Left renal pelvis (tissue), 4 donors: ENCODE measurements around the gene GSX2. TPM values are rescaled to one million over a fixed set of nuclear protein-coding genes. Genes with fewer than 3 reads are reported as not detected.

ENCODE experiments used
- DNase-seq, 4 donors: peaks; one replicate each; pipeline ENCODE4 v3.0.0-alpha.2; 2013; ENCODE audit warnings: low read depth in 4 of 4, low spot score in 3 of 4
- polyA plus RNA-seq, 4 donors: library from polyadenylated mRNA; unstranded; fragments of 120-200 nt; gene quantifications; one replicate each; pipeline ENCODE4 v1.2.1, GENCODE V29; 2013; ENCODE audit not compliant: insufficient read length in 4 of 4

GSX2 gene
- polyA plus RNA-seq, 4 donors = not detected

DNA sequence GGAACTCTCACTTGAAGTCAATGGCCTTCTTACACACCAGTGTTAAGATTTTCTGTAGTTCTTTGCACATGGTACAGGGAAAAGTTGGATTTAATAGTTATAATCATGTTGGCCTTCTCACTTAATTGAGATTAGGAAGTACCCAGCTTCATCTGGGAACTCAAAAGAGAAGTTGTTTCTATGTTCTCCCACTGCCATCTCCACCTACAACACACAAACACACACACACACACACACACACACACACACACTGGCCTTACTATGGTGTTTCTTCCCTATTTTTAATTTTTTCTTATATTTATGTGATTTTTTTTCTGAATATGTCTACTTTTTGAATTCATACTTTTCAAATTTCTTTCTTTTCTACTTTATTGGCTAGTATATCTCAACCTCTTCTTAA lies 25.6 kb upstream of the GSX2 start:
- no peak for DNase-seq

DNA sequence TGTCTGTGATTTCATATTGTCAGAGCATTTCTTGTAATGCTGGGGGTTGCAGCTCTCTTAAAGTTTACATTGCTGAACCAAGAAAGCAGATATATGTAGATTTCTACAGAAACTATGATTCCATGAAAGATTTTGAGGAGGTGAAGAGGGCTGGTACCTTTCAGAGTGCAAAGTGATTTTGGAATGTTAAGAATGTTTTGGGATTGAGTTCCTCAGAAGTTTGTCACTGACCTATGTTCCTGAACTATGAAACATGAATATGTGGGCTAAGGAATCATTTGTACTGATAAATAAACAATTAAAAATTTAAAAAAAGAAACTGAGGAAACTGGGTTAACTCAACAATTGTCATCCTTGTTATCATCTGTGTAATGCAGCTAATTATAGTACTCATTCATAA lies 23.3 kb upstream of the GSX2 start:
- DNase-seq = no peak

DNA sequence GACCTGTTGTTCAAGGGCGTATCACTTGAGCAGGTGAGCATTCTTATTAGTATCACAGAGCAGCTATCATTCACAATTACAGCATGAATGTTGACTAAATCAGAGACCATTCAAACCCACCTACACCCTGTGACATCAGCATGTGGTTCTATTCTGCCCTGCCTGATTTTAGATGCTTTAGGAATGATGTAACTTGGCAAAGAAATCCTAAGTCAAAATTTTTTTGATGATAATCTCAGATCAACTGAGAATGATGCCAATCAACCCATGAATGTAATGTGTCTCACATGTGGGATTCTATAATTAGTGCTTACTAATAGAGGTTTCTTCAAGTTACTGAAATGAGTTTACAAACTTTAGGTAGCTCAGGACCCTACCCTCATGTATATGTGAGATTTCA lies 22.2 kb upstream of the GSX2 start:
- no peak for DNase-seq

DNA sequence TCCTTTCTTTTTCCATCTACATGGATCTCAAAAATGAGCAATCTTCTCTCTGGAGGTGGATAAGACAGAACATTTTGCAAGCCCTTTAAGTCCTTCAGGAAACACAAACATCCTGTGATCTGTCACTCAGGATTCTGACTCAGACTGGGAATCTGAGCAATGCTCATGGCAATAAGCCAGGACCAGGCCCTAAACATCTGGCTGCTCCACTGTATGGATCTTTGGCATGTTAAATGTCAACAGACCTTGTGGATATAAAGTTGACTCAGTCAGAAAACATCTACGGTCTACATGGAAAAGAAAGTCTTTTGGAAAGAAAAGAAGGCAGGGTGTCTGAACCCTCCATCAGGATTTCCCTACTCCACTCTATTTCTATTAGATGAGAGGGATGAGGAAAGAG lies 17.8 kb upstream of the GSX2 start:
- no peak for DNase-seq

DNA sequence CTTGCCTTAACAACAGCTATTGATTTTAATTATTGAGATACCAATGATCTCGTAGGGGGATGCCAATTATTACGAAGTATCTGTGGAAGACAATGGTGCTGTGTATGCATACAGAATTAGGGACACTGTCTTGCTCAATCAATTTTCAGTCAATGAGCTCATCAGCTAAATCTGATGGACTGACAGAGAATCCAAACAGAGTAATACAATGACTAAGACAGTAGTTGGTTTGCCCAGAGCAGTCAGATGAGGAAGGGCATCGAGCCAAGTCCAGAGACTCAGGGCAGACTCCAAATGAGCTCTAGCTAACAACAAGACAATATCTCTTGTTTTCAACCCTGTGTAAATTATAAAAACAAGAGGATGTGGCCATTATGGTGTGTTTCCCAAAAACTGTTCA lies 14.7 kb upstream of the GSX2 start:
- no peak for DNase-seq

DNA sequence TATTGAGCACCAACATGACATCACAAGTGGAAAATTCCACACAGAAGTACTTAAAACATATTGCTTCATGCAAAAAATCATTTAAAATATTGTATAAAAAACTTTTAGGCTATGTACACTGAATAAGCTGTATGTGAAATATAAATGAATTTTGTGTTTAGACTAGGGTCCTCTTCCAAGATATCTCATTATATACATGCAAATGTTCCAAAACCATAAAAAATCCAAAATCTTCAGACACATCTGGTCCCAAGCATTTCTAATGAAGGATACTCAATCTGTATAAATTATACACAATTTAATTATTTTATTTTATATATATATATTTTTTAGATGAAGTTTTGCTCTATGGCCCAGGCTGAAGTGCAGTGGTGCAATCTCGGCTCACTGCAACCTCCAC lies 10.1 kb upstream of the GSX2 start:
- no peak for DNase-seq

DNA sequence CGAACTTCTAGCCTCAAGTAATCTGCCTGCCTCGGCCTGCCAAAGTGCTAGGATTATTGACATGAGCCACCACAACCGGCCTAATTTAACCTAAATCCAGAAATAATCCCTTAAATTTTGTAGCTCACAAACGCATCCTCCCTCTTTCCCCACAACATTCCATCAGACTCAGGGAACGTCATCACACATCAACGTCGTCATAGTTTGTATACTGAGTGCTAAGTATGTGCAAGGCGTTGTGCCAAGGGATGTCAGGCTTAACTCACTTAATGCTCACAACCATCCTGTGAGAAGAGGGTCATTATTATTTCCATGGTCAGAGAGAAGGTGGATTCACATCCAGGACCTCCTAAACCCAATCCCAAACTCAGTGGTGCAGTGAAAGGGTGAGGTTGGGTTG lies 9.6 kb upstream of the GSX2 start:
- no peak for DNase-seq

DNA sequence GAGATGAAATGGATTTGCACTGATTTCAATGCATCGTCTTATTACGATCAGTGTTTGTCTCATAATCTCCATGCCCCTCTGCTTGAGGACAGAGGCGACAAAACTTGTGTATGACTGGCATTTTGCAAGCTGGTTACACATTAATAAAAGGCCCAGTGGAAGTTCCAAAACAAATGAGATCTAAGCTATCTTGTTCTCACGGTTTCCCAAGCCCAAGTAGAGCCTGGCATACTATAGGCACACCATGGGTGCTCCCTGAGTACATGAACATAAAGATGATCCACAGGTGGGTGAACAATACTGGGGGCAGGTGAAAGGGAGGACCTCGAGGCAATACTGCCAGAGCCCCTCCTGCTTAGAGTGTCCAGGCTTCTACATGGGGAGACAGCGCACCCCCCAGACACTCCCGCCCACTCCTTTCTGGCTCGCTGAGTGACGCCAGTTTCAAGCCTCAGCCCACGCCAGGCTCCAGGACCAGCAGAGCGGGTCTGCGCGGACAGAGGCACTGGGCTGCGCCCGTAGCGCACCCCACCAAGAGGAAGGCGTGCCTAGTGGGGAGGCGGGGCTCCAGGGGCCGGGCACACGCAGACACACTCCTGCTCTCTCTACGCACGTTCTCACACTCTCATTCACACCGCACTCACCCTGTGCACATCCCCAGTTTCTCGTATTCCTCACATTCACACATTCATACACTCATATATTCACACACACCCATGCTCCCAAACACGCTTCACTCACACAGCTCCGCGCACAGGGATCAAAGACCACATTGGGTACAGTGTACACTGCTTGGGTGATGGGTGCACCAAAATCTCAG lies 8.9 kb upstream of the GSX2 start:
- no peak for DNase-seq

DNA sequence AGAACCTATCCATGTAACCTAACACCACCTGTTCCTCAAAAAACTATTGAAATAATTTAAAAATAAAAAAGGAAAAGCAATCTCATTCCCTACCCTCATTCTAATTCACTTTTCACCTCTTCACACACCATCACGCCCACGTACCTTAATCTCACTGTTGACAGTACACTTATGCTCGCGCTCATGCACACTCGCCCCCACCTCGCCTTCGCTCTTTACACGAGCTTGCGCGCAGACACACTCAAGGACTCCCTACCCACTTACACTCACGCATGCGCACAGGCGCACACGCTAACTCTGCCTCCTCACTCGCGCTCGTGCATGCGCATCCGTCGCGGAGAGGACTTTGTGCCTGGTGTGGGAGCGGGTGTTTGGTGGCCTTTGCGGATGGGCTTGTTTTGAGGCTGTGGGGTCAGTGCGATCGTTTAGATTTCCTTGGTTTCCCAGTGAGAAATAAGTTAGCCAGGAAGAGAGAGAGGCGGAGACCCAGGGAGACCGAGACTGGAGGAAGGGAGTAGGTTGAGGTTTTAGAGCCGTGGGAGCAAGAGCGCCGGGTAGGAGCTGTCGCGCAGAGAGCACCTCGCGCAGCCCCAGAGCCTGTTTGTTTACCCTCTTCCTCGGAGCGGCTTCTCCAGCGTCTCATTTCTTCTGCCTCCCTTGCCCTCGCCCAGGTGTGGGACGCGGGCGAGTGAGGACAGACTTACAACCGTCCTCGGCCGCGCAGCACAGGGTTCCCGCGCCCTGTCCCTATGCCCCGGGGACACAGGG lies 8.1 kb upstream of the GSX2 start:
- peak in 1 of 4 donors; percentile 57 for DNase-seq

DNA sequence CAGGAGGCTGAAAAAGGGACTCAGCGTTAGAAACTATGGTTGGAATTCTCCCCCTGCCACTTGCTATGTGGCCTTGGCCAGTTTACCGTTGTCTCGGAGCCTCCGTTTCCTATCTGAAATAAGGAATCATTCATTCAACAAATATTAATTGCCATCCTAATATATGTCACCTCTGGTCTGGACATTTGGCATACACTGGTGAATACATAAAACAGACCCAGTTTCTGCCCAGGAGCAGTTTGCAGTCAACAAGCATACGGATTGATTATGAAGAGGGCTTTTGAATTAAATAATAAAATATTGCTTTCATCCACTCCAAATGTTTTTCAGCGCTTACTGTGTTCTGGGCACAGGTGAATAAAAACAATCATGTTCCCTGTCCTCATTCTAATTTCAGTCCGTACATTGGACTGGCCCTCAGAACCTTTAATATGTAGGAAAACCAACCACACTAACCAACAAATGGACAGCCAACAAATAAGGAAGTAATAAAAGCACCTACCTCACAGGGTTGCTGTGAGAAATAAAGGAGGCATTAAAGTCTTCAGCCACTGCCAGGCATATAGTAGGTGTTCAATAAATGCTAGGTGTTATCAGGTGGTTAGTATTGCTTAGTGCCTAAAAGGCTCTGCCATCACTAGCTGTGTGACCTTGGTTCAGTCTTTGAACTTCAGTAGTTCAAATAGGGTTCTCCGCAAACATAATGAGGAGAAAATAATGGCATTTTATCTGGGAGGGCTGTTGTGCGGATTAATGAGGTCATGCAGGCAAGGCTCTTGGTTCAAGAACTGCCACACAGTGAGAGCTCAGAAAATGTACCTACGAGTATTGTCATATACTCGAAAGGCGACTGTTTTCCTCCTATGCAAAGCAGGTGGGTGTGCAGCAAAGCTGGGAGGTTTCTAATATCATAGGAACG lies 7.3 kb upstream of the GSX2 start:
- no peak for DNase-seq

DNA sequence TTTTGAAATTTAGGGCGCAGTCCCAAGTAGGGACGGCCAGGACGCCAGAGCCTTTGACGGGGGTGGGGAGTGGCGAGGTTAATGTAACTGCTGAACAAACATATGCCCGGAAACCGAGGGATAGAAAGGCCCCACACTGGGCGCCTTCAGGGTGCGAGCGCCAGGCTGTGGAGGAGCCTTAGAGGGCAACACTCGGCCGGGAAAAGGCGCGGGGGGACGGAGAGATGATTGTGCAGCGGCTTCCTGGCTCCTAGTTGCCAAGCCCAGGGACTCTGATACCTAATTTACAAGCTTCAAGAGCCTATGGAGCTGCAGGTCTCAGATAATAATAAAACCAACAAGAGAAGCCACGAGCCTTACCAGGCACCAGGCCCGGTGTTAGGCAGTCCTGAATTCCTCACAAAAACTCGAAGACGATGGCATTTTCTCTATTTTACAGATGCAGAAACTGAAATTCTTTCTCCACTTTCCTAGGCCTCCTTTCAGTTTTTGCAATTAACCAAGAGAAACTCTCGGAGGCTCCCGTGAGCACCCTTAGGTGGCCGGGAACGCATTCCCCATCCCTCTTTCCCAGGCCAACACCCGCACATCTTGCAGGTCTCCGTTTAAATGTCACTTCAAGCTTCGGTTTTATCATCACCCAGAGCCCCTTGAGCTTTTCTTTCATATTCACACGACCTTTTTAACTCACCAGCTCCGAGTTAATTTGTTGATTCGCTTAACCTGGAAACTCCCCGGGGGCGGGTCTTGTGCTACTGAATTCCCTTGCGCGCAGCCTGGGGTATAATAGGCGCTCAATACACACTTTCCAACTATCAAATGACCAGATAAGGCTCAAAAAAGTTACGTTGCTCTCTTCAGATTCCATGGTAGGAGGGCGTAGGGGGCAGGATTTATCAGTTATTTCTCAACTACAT lies 6.4 kb upstream of the GSX2 start:
- no peak for DNase-seq

DNA sequence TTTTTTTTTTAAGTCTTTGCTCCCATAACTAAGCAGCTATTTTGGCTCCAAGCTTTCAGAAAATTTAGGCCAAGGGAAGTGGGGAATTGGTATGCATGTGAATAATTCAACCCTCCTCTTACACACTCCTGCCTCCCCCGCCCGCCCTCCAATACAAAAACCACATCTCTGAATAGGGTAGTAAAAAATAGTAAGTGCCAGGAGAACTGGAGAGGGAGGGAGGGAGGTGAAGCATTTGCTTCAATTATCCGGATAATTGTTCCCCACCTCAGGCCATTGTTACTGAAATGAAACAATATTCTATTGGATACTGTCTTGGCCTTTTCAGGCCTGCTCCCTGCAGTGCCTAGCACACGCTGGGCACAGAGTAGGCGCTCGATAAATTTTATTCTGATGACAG lies 5.5 kb upstream of the GSX2 start:
- DNase-seq = no peak

DNA sequence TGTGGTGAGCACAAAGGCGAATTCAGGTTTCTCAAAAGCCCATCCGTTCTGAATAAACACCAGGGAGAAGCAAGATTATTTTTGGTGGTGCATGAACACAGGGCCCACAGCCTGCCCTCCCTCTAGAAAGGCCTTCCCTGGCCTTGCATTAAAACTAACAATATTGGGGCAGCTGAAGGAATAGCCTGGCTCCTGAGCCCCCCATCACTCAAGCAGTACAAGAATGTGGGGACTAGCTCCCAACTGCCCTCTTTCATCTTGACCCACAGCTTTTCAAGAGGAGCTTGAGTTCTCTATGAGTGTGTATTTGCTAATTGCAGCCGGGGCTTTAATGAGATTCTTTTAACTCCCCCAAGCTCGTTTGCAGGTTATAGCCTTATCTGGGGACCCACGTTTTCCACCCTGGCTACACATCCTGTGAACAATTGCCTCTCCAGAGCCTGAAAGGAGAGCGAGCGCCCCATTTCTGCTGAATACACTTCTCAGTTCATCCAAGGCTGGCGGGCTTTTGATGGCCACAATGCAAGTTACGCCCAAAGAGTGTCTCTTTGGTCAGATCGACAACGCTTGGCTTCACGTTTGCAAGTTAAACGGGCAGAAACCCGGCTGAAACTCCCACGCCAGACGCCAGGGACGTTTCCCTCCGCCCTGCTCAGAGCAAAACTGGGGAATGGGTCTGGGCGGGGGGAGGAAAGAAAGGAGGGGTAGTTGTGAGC lies 4.7 kb upstream of the GSX2 start:
- DNase-seq = no peak

DNA sequence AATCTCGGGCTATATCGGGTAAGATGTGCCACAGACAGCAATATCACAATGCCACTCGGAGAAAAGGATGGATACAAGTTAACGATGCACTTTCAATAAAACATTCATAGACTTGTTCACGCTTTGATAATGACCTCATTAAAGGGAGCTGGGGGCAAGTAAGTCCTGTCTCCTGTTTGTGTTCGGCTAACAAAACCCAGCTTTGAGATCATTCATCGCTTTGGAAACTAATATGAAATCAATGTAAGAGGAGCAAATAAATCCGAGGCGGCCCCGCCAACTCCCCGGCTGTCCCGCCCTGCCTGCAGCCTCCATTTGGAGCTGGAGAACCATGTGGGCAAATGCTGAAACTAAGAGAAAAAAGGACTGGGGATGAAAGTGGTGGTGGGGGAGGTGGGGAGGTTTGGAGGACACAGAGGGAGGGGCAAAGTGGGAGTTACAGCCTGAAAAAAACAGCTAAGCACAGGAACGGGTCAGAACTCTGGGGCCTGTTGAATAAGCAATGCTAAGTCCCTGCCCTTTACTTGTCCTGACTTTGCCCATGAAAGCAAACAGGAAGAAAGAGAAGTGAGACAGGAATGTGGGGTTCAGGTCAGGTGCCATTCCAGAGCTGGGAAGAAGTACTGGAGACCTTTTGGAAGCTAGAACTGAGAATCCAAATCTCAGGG lies 3.5 kb upstream of the GSX2 start:
- DNase-seq = no peak

DNA sequence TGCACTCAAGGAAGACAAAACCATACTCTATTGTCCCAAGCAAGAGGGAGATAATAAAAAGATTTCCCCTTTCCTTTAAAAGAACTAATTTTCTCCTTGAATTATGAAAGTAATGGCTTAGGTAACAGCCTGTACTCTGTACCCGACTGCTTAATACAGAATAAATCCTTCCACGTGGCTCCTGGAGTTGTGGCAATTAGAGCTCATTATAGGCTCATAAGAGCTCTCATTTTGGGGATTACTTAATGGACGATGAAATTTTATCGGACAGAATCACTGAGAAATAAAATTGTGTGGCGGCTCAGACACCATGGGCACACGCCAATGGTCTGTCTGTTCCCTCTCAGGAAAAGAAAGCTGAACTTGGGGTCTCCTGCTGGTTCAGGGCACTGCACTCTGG lies 2.8 kb upstream of the GSX2 start:
- DNase-seq = no peak

DNA sequence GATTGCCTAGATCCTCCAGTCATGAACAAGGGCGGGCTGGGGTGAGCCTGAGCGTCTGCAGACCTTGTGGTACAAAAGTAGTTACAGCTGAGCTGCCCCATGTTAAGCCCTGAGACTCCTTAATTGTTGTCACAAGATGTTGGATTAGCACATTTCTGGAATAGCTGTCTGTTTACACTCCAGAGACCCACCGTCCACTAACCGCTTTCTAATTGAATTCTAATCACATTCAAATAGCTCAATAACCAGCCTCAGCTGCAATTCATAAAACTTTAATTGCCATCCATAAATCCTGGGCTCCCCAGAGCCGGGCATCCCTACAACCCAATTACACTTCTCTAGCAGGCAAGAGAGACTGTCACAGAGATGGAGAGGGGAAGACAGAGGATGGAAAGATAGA lies 1.6 kb upstream of the GSX2 start:
- DNase-seq = no peak

DNA sequence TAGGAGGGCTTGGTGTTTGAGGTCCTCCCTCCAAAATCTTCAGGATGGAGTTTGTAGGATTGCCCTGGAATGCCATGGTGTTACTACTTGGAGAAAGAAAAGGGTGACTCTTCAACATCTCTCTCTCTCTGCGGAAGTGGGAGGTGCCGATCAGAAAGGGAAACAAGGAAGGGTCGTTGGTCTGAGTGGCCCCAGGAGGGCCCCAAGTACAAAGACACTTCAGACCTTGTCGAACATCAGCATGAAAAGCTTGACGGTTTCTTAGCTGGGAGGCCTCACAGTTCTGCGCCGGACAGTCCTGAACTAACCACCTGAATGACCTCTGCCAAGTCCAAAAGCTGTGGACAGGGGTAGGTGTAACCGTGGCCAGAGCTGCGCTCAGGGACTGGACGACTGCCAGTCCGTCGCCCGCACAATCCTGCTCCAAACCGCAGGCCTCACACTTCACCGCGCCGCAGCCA lies 646 bp upstream of the GSX2 start:
- no peak for DNase-seq

DNA sequence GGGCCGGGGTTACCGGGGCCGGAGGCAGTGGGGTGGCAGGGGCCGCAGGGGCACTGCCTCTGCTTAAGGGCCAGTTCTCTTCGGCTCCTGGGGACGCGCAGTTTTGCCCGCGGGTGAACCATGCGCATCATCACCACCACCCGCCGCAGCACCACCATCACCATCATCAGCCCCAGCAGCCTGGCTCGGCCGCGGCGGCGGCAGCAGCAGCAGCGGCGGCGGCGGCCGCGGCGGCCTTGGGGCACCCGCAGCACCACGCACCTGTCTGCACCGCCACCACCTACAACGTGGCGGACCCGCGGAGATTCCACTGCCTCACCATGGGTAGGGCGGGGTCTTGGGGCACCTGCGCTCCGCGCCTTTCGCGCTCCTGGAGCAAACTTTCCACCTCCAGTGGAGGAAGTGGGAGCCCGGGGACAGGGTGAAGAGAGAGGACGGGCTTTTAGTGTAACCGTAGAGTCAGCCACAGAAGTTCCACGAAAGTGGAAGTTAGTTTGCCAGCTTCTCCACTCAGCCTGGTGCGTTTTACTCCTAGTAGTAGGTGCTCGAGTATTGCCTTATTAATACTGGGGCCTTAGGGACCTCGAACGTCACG lies 729 bp downstream of the GSX2 start:
- DNase-seq = no peak
